GM23248 (cell line): Measurements from ENCODE around the gene THOC6. TPM values are rescaled to one million over a fixed set of nuclear protein-coding genes. Genes with fewer than 3 reads are reported as not detected.

Experiments
- DNase-seq: peaks from one replicate; pipeline ENCODE4 v3.0.0-alpha.2; 2015
- H2AFZ ChIP-seq: fragments of 200-600 bp; sonication (generic); 2 replicates; pipeline ENCODE4 v1.6.1; 2016; ENCODE audit warnings: antibody characterized with exemption
- H3F3A ChIP-seq: fragments of 200-600 bp; sonication (generic); 2 replicates; pipeline ENCODE4 v1.6.1; 2016; ENCODE audit warnings: mild to moderate bottlenecking, antibody characterized with exemption, mixed run types; ENCODE audit not compliant: insufficient read depth
- H3K27ac ChIP-seq: fragments of 200-600 bp; sonication (generic); 2 replicates; pipeline ENCODE4 v1.5.1; 2016; ENCODE audit warnings: mild to moderate bottlenecking
- H3K27me3 ChIP-seq: fragments of 200-600 bp; sonication (generic); replicated peaks from 2 replicates; pipeline ENCODE4 v1.6.1; 2016; ENCODE audit warnings: mild to moderate bottlenecking; ENCODE audit not compliant: insufficient read depth
- H3K36me3 ChIP-seq: fragments of 200-600 bp; sonication (generic); 2 replicates; pipeline ENCODE4 v1.6.1; 2016; ENCODE audit warnings: low read depth, mild to moderate bottlenecking
- H3K4me1 ChIP-seq: fragments of 200-600 bp; sonication (generic); 2 replicates; pipeline ENCODE4 v1.6.1; 2016; ENCODE audit warnings: mild to moderate bottlenecking; ENCODE audit not compliant: insufficient read depth
- H3K4me2 ChIP-seq: fragments of 200-600 bp; sonication (generic); one replicate; pipeline ENCODE4 v1.6.1; 2016; ENCODE audit warnings: mild to moderate bottlenecking; ENCODE audit not compliant: unreplicated experiment
- H3K4me3 ChIP-seq: fragments of 200-600 bp; sonication (generic); 2 replicates; pipeline ENCODE4 v1.5.1; 2016; ENCODE audit warnings: mild to moderate bottlenecking
- H3K79me2 ChIP-seq: fragments of 200-600 bp; sonication (generic); 2 replicates; pipeline ENCODE4 v1.6.1; 2016; ENCODE audit warnings: mild to moderate bottlenecking; ENCODE audit not compliant: insufficient read depth
- H3K9ac ChIP-seq: fragments of 200-600 bp; sonication (generic); 2 replicates; pipeline ENCODE4 v1.6.1; 2016; ENCODE audit warnings: mild to moderate bottlenecking
- H3K9me2 ChIP-seq: fragments of 200-600 bp; sonication (generic); 2 replicates; pipeline ENCODE4 v1.6.1; 2016; ENCODE audit warnings: mixed run types, mild to moderate bottlenecking, moderate library complexity; ENCODE audit not compliant: insufficient read depth
- H3K9me3 ChIP-seq: fragments of 200-600 bp; sonication (generic); one replicate; pipeline ENCODE4 v1.6.1; 2017; ENCODE audit warnings: low read depth
- H4K20me1 ChIP-seq: fragments of 200-600 bp; sonication (generic); 2 replicates; pipeline ENCODE4 v1.6.0; 2016; ENCODE audit not compliant: insufficient read depth
- EZH2 ChIP-seq: fragments of 200-600 bp; sonication (generic); IDR thresholded peaks from 2 replicates; pipeline ENCODE4 v1.6.1; 2018; ENCODE audit warnings: antibody characterized with exemption, mild to moderate bottlenecking; ENCODE audit not compliant: insufficient read depth, poor library complexity, severe bottlenecking
- EZH2phosphoT487 ChIP-seq: fragments of 200-600 bp; sonication (generic); IDR thresholded peaks from 2 replicates; pipeline ENCODE4 v1.6.1; 2018; ENCODE audit warnings: antibody characterized with exemption, moderate library complexity, mild to moderate bottlenecking, low read depth; ENCODE audit not compliant: insufficient read depth
- WGBS, 2 experiments: methylation state at CpG; one replicate each; pipeline ENCODE4 v1.1.6; 2015 to 2017; ENCODE audit warnings: low lambda C conversion rate in 2 of 2, low coverage in 1 of 2; ENCODE audit errors: missing lambda C conversion rate in 2 of 2; 5-methylcytosine and 5-hydroxymethylcytosine counted together
- in situ Hi-C: fragments of 300-500 bp; cut with MboI; formaldehyde crosslinking; loops from 2 replicates; pipeline ENCODE4 v1.15.0; 2020
- polyA plus RNA-seq: library from polyadenylated mRNA; unstranded; fragments of >200 nt; fragmentation: Nextera tagmentation; extraction: Ambion mirVana; gene quantifications from 2 replicates; pipeline ENCODE4 v1.2.1, GENCODE V29; 2016
- total RNA-seq: library from RNA; depleted of rRNA; stranded (reverse); fragments of >200 nt; shearing (Covaris generic); gene quantifications from 2 replicates; pipeline ENCODE4 v1.2.3, GENCODE V29; 2014; rRNA removed

Gene THOC6
- 12.3 and 17.7 TPM in 2 replicates for total RNA-seq
- polyA plus RNA-seq = 18.1 and 22.4 TPM in 2 replicates

DNA sequence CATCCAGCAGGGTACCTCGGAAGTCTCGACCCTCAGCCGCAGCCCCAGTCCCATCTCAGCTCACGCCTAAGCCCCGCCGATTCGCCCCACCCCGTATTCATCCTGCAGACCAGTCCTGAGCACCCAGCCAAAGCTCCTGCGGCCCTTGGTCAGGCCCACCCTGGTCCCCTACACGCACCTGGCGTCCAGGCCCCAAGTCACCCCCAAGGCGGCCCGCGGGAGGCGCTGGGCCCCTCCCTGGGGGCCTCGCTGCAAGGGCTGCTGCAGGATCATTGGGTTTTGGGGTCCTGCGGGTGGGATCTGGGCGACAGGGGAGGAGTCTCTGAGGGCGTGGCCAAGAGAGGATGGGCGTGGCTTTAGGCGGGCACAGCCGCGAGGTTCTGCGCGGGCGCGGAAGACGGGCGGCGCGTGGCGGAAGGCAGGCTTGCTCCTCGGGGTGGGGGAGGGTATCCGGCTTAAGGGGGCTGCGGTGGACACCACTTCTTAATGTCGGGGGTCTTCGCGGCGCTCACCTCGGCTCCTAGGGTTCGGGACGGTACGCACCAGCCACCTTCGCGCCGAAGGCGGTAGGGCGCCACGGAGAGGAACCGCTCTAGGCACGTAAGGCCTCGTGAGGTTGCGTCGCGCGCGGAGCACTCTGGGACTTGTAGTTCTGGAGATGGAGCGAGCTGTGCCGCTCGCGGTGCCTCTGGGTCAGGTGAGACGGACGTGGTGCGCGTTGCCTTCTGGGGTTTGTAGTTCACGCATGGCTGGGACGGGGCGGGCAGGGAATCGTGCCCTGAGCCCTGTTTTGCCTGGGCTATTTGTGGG lies at the start of gene THOC6, which contains the start of gene HCFC1R1:
Gene THOC6 (plus strand): TSS at position 367 of the 810 bp plus-strand sequence. CDS start 292 bp downstream, at position 659.
Gene HCFC1R1 (minus strand): TSS at position 274 of the 810 bp plus-strand sequence. CDS start 1 bp downstream, at position 273.
- Histone ChIP-seq H3K4me3 (peak within 1 kb of the TSS; percentile 86), H3K9me3 (no peaks in the 10 kb centered on the region), H4K20me1 (no peaks in the 10 kb centered on the region), H3K27me3 (no peaks in the 10 kb centered on the region), H3K27ac (peak within 1 kb of the TSS; percentile 100), H3K36me3 (peaks cover 2% of the 10 kb centered on the region; the same call in 1 of the 2 replicates), H3K9me2 (no peaks in the 10 kb centered on the region), H3K79me2 (no peaks in the 10 kb centered on the region), H3K4me2 (peak within 1 kb of the TSS; percentile 99), H3K9ac (peak within 1 kb of the TSS; percentile 98), H2AFZ (no peak within 1 kb of the TSS), H3K4me1 (peaks cover 9% of the 10 kb centered on the region), H3F3A (peaks cover 16% of the 10 kb centered on the region)
- peak; percentile 99 for DNase-seq
- TF ChIP-seq EZH2phosphoT487 = no peak
- TF ChIP-seq EZH2 = no peak
- in situ Hi-C loops = no loop called here
- WGBS, 2 experiments = 1% methylated on average over 64 to 69 of the region's 69 CpGs

GRCh38 chr16:2974319-2975056 lies 49.3 kb upstream of the THOC6 start:
- TF ChIP-seq EZH2phosphoT487 (no peak), EZH2 (no peak)
- Histone ChIP-seq H2AFZ (no peak overlapping the region), H3K9ac (no peak overlapping the region), H3F3A (no peaks in the 10 kb centered on the region), H3K36me3 (no peaks in the 10 kb centered on the region), H3K27me3 (no peaks in the 10 kb centered on the region), H3K4me3 (no peak overlapping the region), H3K9me2 (no peaks in the 10 kb centered on the region), H3K9me3 (no peaks in the 10 kb centered on the region), H3K79me2 (no peaks in the 10 kb centered on the region), H3K4me1 (no peaks in the 10 kb centered on the region), H3K4me2 (no peak overlapping the region), H4K20me1 (no peaks in the 10 kb centered on the region), H3K27ac (no peak overlapping the region)
- no peak for DNase-seq
- WGBS, 2 experiments = 96 to 98% methylated on average over 11 to 12 of the region's 15 CpGs
- in situ Hi-C loops = no loop called here

GRCh38 chr16:2975161-2975795 lies 48.6 kb upstream of the THOC6 start:
- H3K27ac ChIP-seq = no peak overlapping the region
- H3F3A ChIP-seq = no peaks in the 10 kb centered on the region
- no peaks in the 10 kb centered on the region for H3K36me3 ChIP-seq
- H3K4me1 ChIP-seq = no peaks in the 10 kb centered on the region
- H3K4me2 ChIP-seq = no peak overlapping the region
- H4K20me1 ChIP-seq = no peaks in the 10 kb centered on the region
- in situ Hi-C loops = no loop called here
- H3K9ac ChIP-seq = no peak overlapping the region
- DNase-seq = no peak
- no peaks in the 10 kb centered on the region for H3K9me3 ChIP-seq
- no peaks in the 10 kb centered on the region for H3K9me2 ChIP-seq
- WGBS, 2 experiments = 92 to 96% methylated on average over 27 to 28 of the region's 28 CpGs
- no peak overlapping the region for H3K4me3 ChIP-seq
- H3K79me2 ChIP-seq = no peaks in the 10 kb centered on the region
- no peak overlapping the region for H2AFZ ChIP-seq
- TF ChIP-seq EZH2phosphoT487 (no peak), EZH2 (no peak)
- H3K27me3 ChIP-seq = no peaks in the 10 kb centered on the region

DNA sequence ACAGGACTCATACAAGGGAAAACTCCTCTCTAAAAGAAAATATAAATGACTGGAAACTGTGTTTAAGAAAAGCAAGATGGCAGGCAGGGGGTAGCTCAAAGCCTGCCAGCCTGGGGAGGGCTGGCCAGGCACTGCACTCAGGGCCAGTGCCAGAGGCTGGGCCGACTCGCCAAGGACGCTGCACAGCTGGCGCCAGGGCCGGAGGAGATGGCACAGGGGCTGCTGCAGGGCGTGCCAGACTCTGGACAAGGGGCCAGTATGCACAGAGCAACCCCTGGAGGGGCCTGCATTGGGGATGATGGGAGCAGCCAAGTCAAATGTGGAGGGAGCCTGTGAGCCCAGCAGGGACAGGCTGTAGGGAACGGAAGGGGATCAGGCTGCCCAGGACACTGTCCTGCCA lies 47.6 kb upstream of the THOC6 start:
- Histone ChIP-seq H2AFZ (no peak overlapping the region), H3K27ac (no peak overlapping the region), H3K36me3 (no peaks in the 10 kb centered on the region), H3K9me2 (no peaks in the 10 kb centered on the region), H3K4me2 (no peak overlapping the region), H3K4me1 (no peaks in the 10 kb centered on the region), H3K9me3 (no peaks in the 10 kb centered on the region), H3K9ac (no peak overlapping the region), H4K20me1 (no peaks in the 10 kb centered on the region), H3K79me2 (no peaks in the 10 kb centered on the region), H3K4me3 (no peak overlapping the region), H3F3A (no peaks in the 10 kb centered on the region), H3K27me3 (no peaks in the 10 kb centered on the region)
- TF ChIP-seq EZH2phosphoT487 (no peak), EZH2 (no peak)
- in situ Hi-C loops = no loop called here
- 91 to 92% methylated on average over 7 of the region's 7 CpGs for WGBS, 2 experiments
- no peak for DNase-seq
